Testis (tissue), 2 donors: ENCODE measurements around the gene STK16.

Experiments used
- POLR2A ChIP-seq: fragments of 450-650 bp; IDR thresholded peaks from one replicate; pipeline ENCODE4 v1.6.1; 2017; ENCODE audit warnings: antibody characterized with exemption, mild to moderate bottlenecking, moderate library complexity
- TF ChIP-seq, protein P1 (sequence below), 3 experiments: fragments of 450-650 bp in 2 of 3; fragments of 200-600 bp in 1 of 3; sonication (generic) in 1 of 3; IDR thresholded peaks; one replicate each; pipeline ENCODE4 v1.5.1; 2016 to 2019; ENCODE audit warnings: antibody characterized with exemption in 3 of 3, mild to moderate bottlenecking in 2 of 3, moderate library complexity in 1 of 3

DNA sequence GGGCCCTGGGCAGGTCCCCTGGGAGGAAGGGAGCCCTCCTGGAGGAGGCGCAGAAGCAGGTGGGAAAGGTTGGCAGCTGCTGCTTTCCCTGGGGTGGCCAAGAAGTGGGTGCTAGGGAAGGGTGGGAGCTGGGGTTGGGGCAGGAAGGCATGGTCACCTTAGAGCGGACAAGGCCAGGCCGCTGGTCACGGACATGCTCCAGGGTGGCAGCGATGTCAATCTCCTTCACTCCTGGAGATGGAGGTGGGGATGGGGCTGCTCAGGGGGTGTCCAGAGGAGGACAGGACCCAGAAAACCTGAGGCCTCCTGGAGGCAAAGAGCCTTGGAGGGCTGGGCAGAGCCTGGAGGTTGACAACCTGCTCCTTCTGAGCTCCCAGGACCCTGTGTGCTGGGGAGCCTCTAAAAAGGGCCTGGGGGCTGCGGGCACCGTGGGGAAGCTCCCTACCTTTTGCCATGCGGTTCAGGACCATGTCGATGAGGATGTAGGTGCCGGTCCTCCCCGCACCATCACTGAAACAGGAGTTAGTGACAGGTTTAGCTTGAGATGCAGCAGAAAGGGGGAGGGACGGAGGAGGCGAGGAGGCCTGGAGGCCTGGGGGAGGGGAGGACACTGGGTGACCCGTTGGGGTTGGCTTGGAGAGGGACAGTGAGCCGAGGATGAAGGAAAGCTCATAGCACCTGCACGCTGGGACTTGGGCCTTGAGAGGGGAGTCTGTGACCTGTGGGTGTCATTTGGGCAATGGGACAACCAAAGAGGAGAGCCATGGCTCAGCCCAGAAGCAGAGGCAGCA is 45.3 kb downstream of the STK16 start:
- TF ChIP-seq, protein P1, sequence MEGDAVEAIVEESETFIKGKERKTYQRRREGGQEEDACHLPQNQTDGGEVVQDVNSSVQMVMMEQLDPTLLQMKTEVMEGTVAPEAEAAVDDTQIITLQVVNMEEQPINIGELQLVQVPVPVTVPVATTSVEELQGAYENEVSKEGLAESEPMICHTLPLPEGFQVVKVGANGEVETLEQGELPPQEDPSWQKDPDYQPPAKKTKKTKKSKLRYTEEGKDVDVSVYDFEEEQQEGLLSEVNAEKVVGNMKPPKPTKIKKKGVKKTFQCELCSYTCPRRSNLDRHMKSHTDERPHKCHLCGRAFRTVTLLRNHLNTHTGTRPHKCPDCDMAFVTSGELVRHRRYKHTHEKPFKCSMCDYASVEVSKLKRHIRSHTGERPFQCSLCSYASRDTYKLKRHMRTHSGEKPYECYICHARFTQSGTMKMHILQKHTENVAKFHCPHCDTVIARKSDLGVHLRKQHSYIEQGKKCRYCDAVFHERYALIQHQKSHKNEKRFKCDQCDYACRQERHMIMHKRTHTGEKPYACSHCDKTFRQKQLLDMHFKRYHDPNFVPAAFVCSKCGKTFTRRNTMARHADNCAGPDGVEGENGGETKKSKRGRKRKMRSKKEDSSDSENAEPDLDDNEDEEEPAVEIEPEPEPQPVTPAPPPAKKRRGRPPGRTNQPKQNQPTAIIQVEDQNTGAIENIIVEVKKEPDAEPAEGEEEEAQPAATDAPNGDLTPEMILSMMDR (IDR thresholded peaks at IDR 0.05): no peak
- no peak for TF ChIP-seq POLR2A
